Measurements from ENCODE around the gene MICALL1. TPM values are rescaled to one million over a fixed set of nuclear protein-coding genes. Genes with fewer than 3 reads are reported as not detected.
A peak's percentile ranks its signal among the peaks of the same experiment; 100 is the strongest.

The MICALL1 gene
- polyA plus RNA-seq, 2 of the 4 experiments (the other 2 are of a cell fraction), result 10.4 to 18.6 TPM

- no peak for TF ChIP-seq GATA3 (IDR thresholded peaks at IDR 0.05; ENCODE audit: borderline replicate concordance)
- TF ChIP-seq CTCF (IDR thresholded peaks at IDR 0.05), result no peak
Measured at GRCh38 chr22:37931893-37932389, 25.8 kb downstream of the MICALL1 start (continued).

GRCh38 chr22:37932401-37932800 is 26.3 kb downstream of the MICALL1 start:
- Histone ChIP-seq H3K4me2 (no peak overlapping the region), H3K9me3 (no peaks in the 10 kb centered on the region), H3K4me1 (peaks cover 14% of the 10 kb centered on the region), H3K4me3 (no peak overlapping the region), H3K27ac (no peak overlapping the region)
- FAIRE-seq, result no peak
- no peak for TF ChIP-seq HOXB13 (CRISPR knock-in tag; IDR thresholded peaks at IDR 0.05; ENCODE audit: low read depth)
- no peak for TF ChIP-seq PHF8 (IDR thresholded peaks at IDR 0.05; ENCODE audit: borderline replicate concordance, low read depth)
- no peak for TF ChIP-seq EHMT2 (IDR thresholded peaks at IDR 0.05; ENCODE audit: low read depth)
- no peak for TF ChIP-seq EP300 (IDR thresholded peaks at IDR 0.05)
- no peak for TF ChIP-seq HOXA7 (CRISPR knock-in tag; IDR thresholded peaks at IDR 0.05)
- TF ChIP-seq ATOH8 (CRISPR knock-in tag; IDR thresholded peaks at IDR 0.05; ENCODE audit: low read depth), result no peak
- no peak for TF ChIP-seq POLR2AphosphoS2 (conservative IDR thresholded peaks at IDR 0.05; ENCODE audit: low read length)
- TF ChIP-seq CHD4 (IDR thresholded peaks at IDR 0.05; ENCODE audit: borderline replicate concordance), result no peak
- no peak for TF ChIP-seq HDAC2 (IDR thresholded peaks at IDR 0.05)
- no peak for TF ChIP-seq POLR2A (IDR thresholded peaks at IDR 0.05; ENCODE audit: low read length)
- TF ChIP-seq CBX8 (IDR thresholded peaks at IDR 0.05), result no peak
- TF ChIP-seq TFCP2L1 (CRISPR knock-in tag; IDR thresholded peaks at IDR 0.05), result no peak
- no peak for TF ChIP-seq HEYL (CRISPR knock-in tag; IDR thresholded peaks at IDR 0.05)
- no peak for TF ChIP-seq RARB (CRISPR knock-in tag; IDR thresholded peaks at IDR 0.05)
- no peak for TF ChIP-seq HMGXB4 (CRISPR knock-in tag; IDR thresholded peaks at IDR 0.05; ENCODE audit: borderline replicate concordance)
- no peak for TF ChIP-seq RNF2 (IDR thresholded peaks at IDR 0.05; ENCODE audit: borderline replicate concordance, low read depth)
- TF ChIP-seq ZFP36 (IDR thresholded peaks at IDR 0.05; ENCODE audit: borderline replicate concordance, partially characterized antibody), result no peak
- 96% methylated on average over 5 of the region's 10 CpGs for WGBS (ENCODE audit: missing lambda C conversion rate)
- CTCF ChIA-PET, result interaction anchor here (0.6 to 4.0 kb wide), 9 partner anchors 9 to 325 kb away, joined by 3 to 20 read pairs (median 10); partner anchors contain the start of gene MICALL1
- no peak for ATAC-seq
- POLR2A ChIA-PET, result no interaction called here
- DNase-seq (ENCODE audit: low read depth in 1 of 2, low spot score in 1 of 2), result no peak

- 78% methylated on average over 11 of the region's 21 CpGs for WGBS (ENCODE audit: missing lambda C conversion rate)
- ChIA-PET POLR2A (interaction anchor here (1.5 kb wide), 1 partner anchor 28 kb away, joined by 5 read pairs; no protein-coding TSS in a partner anchor), CTCF (interaction anchor here (0.6 to 4.0 kb wide), 13 partner anchors 9 to 326 kb away, joined by 3 to 20 read pairs (median 4); partner anchors contain the start of gene MICALL1)
- H3K4me3 ChIP-seq, result no peak overlapping the region
- no peak for TF ChIP-seq HOXA7 (CRISPR knock-in tag; IDR thresholded peaks at IDR 0.05)
- no peak for TF ChIP-seq HOXB13 (CRISPR knock-in tag; IDR thresholded peaks at IDR 0.05; ENCODE audit: low read depth)
- TF ChIP-seq NFE2L2 (conservative IDR thresholded peaks at IDR 0.05; ENCODE audit: low read length), result no peak
- TF ChIP-seq HOXB5 (CRISPR knock-in tag; IDR thresholded peaks at IDR 0.05), result no peak
- no peak for TF ChIP-seq KDM1A (IDR thresholded peaks at IDR 0.05; ENCODE audit: low read depth)
- no peak for TF ChIP-seq NPAS2 (CRISPR knock-in tag; IDR thresholded peaks at IDR 0.05; ENCODE audit: borderline replicate concordance)
- no peak for TF ChIP-seq NR3C1 (IDR thresholded peaks at IDR 0.05)
- TF ChIP-seq RFX5 (IDR thresholded peaks at IDR 0.05), result no peak
- TF ChIP-seq MYC (IDR thresholded peaks at IDR 0.05; ENCODE audit: borderline replicate concordance, low read length), result no peak
- no peak for TF ChIP-seq EHF (CRISPR knock-in tag; IDR thresholded peaks at IDR 0.05)
- no peak for TF ChIP-seq FOSB (CRISPR knock-in tag; IDR thresholded peaks at IDR 0.05)
- TF ChIP-seq RAD21 (conservative IDR thresholded peaks at IDR 0.05 in 1 of 2, IDR thresholded peaks at IDR 0.05 in 1 of 2), result no peak
- peak overlapping the region; percentile 40 to 71; a peak in 4 of 6 replicates for H3K27ac ChIP-seq
- ATAC-seq (peak in 1 of 2 experiments; percentile 11; a peak in 2 of 6 replicates), DNase-seq (ENCODE audit: low read depth in 1 of 2, low spot score in 1 of 2) (no peak), FAIRE-seq (no peak)
- peaks cover 14% of the 10 kb centered on the region for H3K4me1 ChIP-seq
- peak overlapping the region; percentile 39; the same call in 2 of the 3 replicates for H3K4me2 ChIP-seq
- no peaks in the 10 kb centered on the region for H3K9me3 ChIP-seq
Measured at GRCh38 chr22:37932821-37933578, 26.9 kb downstream of the MICALL1 start.

Data from A549 (cell line).